ENCODE measurements around the gene PTGES3L.
A peak's percentile ranks its signal among the peaks of the same experiment; 100 is the strongest.

PTGES3L gene

DNA sequence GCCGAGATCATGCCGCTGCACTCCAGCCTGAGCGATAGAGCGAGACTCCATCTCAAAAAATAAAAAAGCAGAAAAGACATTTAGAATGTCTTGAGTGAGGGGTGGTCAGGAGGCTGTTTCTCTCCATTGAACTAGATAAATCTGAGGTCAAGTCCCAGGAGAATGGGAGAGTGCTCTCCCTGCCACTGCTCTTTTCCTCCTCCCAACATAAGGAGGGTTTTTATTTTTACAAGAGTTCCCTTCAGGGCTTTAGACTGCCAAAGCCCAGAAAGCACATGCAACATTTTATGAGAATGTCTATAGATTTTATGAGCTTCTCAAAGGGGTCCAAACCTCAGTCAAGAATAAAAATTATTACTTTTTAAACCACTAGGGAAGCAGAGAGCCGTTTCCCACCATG lies 46.7 kb upstream of the PTGES3L start:
- TF ChIP-seq, protein P1, sequence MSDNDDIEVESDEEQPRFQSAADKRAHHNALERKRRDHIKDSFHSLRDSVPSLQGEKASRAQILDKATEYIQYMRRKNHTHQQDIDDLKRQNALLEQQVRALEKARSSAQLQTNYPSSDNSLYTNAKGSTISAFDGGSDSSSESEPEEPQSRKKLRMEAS (IDR thresholded peaks at IDR 0.05): no peak
- no peak for TF ChIP-seq YY1 (IDR thresholded peaks at IDR 0.05; ENCODE audit: low read depth)
- no peak for TF ChIP-seq CEBPB (IDR thresholded peaks at IDR 0.05)
- TF ChIP-seq NFIC (IDR thresholded peaks at IDR 0.05): no peak
- TF ChIP-seq, protein P2, sequence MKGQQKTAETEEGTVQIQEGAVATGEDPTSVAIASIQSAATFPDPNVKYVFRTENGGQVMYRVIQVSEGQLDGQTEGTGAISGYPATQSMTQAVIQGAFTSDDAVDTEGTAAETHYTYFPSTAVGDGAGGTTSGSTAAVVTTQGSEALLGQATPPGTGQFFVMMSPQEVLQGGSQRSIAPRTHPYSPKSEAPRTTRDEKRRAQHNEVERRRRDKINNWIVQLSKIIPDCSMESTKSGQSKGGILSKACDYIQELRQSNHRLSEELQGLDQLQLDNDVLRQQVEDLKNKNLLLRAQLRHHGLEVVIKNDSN (IDR thresholded peaks at IDR 0.05): no peak
- no peak for TF ChIP-seq TCF12 (IDR thresholded peaks at IDR 0.05; ENCODE audit: low read depth)
- no peak for TF ChIP-seq TAF1 (IDR thresholded peaks at IDR 0.05; ENCODE audit: low read depth)
- TF ChIP-seq TEAD4 (IDR thresholded peaks at IDR 0.05): no peak
- TF ChIP-seq EGR1 (IDR thresholded peaks at IDR 0.05): no peak
- TF ChIP-seq CREB1 (IDR thresholded peaks at IDR 0.05; ENCODE audit: low read depth): no peak
- no peak for TF ChIP-seq FOXM1 (IDR thresholded peaks at IDR 0.05; ENCODE audit: borderline replicate concordance, low read depth)

DNA sequence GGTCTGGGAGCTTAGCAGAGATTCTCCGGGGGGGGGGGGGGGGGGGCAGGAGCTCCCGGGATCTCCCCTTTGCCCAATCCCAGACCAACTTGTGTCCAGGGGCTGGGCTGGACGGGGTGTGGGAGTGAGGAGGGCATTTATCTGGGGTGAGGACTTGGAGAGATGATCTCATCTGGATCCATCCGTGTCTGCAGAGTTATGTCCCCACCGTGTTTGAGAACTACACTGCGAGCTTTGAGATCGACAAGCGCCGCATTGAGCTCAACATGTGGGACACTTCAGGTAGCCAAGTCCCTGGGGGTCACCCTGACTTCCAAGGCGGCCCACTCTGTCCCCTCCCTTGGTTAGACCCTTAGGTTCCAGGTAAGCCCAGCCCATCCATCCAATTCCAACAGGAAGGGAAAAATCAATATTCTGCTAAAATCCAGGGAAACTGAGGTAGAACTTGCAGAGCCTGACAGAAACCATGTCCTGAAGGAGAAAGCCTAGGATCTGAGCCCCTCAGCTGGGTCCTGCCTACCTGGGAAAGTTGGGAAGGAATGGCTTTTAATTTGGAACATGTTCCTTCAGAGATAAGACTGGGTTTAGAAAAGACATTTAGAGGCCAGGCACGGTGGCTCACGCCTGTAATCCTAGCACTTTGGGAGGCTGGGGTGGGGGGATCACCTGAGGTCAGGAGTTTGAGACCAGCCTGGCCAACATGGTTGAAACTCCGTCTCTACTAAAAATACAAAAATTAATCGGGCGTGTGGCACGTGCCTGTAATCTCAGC lies 46.1 kb upstream of the PTGES3L start:
- TF ChIP-seq EGR1 (IDR thresholded peaks at IDR 0.05) (no peak), YY1 (IDR thresholded peaks at IDR 0.05; ENCODE audit: low read depth) (no peak), CREB1 (IDR thresholded peaks at IDR 0.05; ENCODE audit: low read depth) (no peak), TCF12 (IDR thresholded peaks at IDR 0.05; ENCODE audit: low read depth) (no peak), RAD21 (IDR thresholded peaks at IDR 0.05; ENCODE audit: low read depth) (no peak), FOXM1 (IDR thresholded peaks at IDR 0.05; ENCODE audit: borderline replicate concordance, low read depth) (no peak), ZBTB7A (IDR thresholded peaks at IDR 0.05; ENCODE audit: low read depth) (no peak), NFIC (IDR thresholded peaks at IDR 0.05) (no peak), TEAD4 (IDR thresholded peaks at IDR 0.05) (no peak), CEBPB (IDR thresholded peaks at IDR 0.05) (no peak), EP300 (IDR thresholded peaks at IDR 0.05; ENCODE audit: borderline replicate concordance) (no peak), TAF1 (IDR thresholded peaks at IDR 0.05; ENCODE audit: low read depth) (no peak)
- TF ChIP-seq, protein P3, sequence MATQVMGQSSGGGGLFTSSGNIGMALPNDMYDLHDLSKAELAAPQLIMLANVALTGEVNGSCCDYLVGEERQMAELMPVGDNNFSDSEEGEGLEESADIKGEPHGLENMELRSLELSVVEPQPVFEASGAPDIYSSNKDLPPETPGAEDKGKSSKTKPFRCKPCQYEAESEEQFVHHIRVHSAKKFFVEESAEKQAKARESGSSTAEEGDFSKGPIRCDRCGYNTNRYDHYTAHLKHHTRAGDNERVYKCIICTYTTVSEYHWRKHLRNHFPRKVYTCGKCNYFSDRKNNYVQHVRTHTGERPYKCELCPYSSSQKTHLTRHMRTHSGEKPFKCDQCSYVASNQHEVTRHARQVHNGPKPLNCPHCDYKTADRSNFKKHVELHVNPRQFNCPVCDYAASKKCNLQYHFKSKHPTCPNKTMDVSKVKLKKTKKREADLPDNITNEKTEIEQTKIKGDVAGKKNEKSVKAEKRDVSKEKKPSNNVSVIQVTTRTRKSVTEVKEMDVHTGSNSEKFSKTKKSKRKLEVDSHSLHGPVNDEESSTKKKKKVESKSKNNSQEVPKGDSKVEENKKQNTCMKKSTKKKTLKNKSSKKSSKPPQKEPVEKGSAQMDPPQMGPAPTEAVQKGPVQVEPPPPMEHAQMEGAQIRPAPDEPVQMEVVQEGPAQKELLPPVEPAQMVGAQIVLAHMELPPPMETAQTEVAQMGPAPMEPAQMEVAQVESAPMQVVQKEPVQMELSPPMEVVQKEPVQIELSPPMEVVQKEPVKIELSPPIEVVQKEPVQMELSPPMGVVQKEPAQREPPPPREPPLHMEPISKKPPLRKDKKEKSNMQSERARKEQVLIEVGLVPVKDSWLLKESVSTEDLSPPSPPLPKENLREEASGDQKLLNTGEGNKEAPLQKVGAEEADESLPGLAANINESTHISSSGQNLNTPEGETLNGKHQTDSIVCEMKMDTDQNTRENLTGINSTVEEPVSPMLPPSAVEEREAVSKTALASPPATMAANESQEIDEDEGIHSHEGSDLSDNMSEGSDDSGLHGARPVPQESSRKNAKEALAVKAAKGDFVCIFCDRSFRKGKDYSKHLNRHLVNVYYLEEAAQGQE (IDR thresholded peaks at IDR 0.05; ENCODE audit: low read depth): no peak
- TF ChIP-seq, protein P2 (IDR thresholded peaks at IDR 0.05): no peak
- TF ChIP-seq, protein P1 (IDR thresholded peaks at IDR 0.05): no peak

GRCh38 chr17:43025290-43025657 lies 45.4 kb upstream of the PTGES3L start:
- TF ChIP-seq CREB1 (IDR thresholded peaks at IDR 0.05; ENCODE audit: low read depth) (no peak), TCF12 (IDR thresholded peaks at IDR 0.05; ENCODE audit: low read depth) (no peak), CEBPB (IDR thresholded peaks at IDR 0.05) (no peak), EP300 (IDR thresholded peaks at IDR 0.05; ENCODE audit: borderline replicate concordance) (no peak), TAF1 (IDR thresholded peaks at IDR 0.05; ENCODE audit: low read depth) (no peak), NFIC (IDR thresholded peaks at IDR 0.05) (no peak), FOXM1 (IDR thresholded peaks at IDR 0.05; ENCODE audit: borderline replicate concordance, low read depth) (no peak), EGR1 (IDR thresholded peaks at IDR 0.05) (no peak), TEAD4 (IDR thresholded peaks at IDR 0.05) (no peak), YY1 (IDR thresholded peaks at IDR 0.05; ENCODE audit: low read depth) (no peak), RAD21 (IDR thresholded peaks at IDR 0.05; ENCODE audit: low read depth) (no peak), ZBTB7A (IDR thresholded peaks at IDR 0.05; ENCODE audit: low read depth) (no peak; the same call in 1 of the 2 replicates)
- TF ChIP-seq, protein P1 (IDR thresholded peaks at IDR 0.05): no peak
- TF ChIP-seq, protein P2 (IDR thresholded peaks at IDR 0.05): no peak
- TF ChIP-seq, protein P3 (IDR thresholded peaks at IDR 0.05; ENCODE audit: low read depth): no peak

GRCh38 chr17:43024407-43025289 lies 44.8 kb upstream of the PTGES3L start, which contains the start of gene RND2:
Gene RND2, plus strand, starts transcription at chr17:43025231. Its CDS starts 117 bp downstream, at chr17:43025348.
- TF ChIP-seq TCF12 (IDR thresholded peaks at IDR 0.05; ENCODE audit: low read depth): peak; percentile 48; the same call in 1 of the 2 replicates
- TF ChIP-seq, protein P2 (IDR thresholded peaks at IDR 0.05): no peak; the same call in 1 of the 2 replicates
- no peak for TF ChIP-seq CREB1 (IDR thresholded peaks at IDR 0.05; ENCODE audit: low read depth)
- TF ChIP-seq NFIC (IDR thresholded peaks at IDR 0.05): no peak; the same call in 1 of the 2 replicates
- TF ChIP-seq FOXM1 (IDR thresholded peaks at IDR 0.05; ENCODE audit: borderline replicate concordance, low read depth): no peak
- TF ChIP-seq ZBTB7A (IDR thresholded peaks at IDR 0.05; ENCODE audit: low read depth): peak; percentile 85; the same call in 1 of the 2 replicates
- peak; percentile 4; the same call in 1 of the 2 replicates for TF ChIP-seq EP300 (IDR thresholded peaks at IDR 0.05; ENCODE audit: borderline replicate concordance)
- TF ChIP-seq, protein P1 (IDR thresholded peaks at IDR 0.05): peak; percentile 68
- no peak for TF ChIP-seq TEAD4 (IDR thresholded peaks at IDR 0.05)
- TF ChIP-seq RAD21 (IDR thresholded peaks at IDR 0.05; ENCODE audit: low read depth): peak; percentile 84
- TF ChIP-seq TAF1 (IDR thresholded peaks at IDR 0.05; ENCODE audit: low read depth): peak; percentile 41; the same call in 1 of the 2 replicates
- peak; percentile 76 for TF ChIP-seq EGR1 (IDR thresholded peaks at IDR 0.05)
- no peak for TF ChIP-seq YY1 (IDR thresholded peaks at IDR 0.05; ENCODE audit: low read depth)
- TF ChIP-seq, protein P3 (IDR thresholded peaks at IDR 0.05; ENCODE audit: low read depth): no peak
- TF ChIP-seq CEBPB (IDR thresholded peaks at IDR 0.05): no peak

Data from Ishikawa (cell line).